Calu3 (cell line): ENCODE data around the gene SRGAP2B. TPM values are rescaled to one million over a fixed set of nuclear protein-coding genes. Genes with fewer than 3 reads are reported as not detected.
"Not testable (repeated sequence)": the region's sequence is repeated elsewhere in the genome, so short reads cannot be mapped to it uniquely, and the experiment has no call there.

Experiments used
- BruUV-seq: library from RNA; stranded (reverse); fragments of 400-500 nt; replicated peaks from 2 replicates; lab custom pipeline; 2021; lab: Mats Ljungman, UMichigan
- CTCF ChIA-PET: fragments of 300-600 bp; sonication (Branson Sonifier 250); formaldehyde crosslinking; loops from one replicate; lab custom pipeline; 2022; ENCODE audit warnings: antibody characterized with exemption; lab: Charles Lee
- DNase-seq: peaks from one replicate; pipeline ENCODE4 v3.0.0; 2022
- H3K27ac Mint-ChIP-seq: one replicate; pipeline ENCODE4 v1.8.0; 2022; ENCODE audit warnings: mixed read lengths; ENCODE audit not compliant: unreplicated experiment
- H3K27me3 Mint-ChIP-seq: one replicate; pipeline ENCODE4 v1.8.0; 2022; ENCODE audit warnings: mixed read lengths; ENCODE audit not compliant: unreplicated experiment
- H3K36me3 Mint-ChIP-seq: one replicate; pipeline ENCODE4 v1.8.0; 2022; ENCODE audit warnings: mild to moderate bottlenecking, moderate library complexity, mixed read lengths; ENCODE audit not compliant: insufficient read depth, unreplicated experiment
- H3K4me1 Mint-ChIP-seq: one replicate; pipeline ENCODE4 v1.8.0; 2022; ENCODE audit warnings: mild to moderate bottlenecking, low read depth, mixed read lengths; ENCODE audit not compliant: unreplicated experiment
- H3K4me3 Mint-ChIP-seq: one replicate; pipeline ENCODE4 v1.8.0; 2022; ENCODE audit warnings: mild to moderate bottlenecking, low read depth, moderate library complexity, mixed read lengths; ENCODE audit not compliant: unreplicated experiment
- H3K9me3 Mint-ChIP-seq: one replicate; pipeline ENCODE4 v1.8.0; 2022; ENCODE audit warnings: low read depth, mixed read lengths; ENCODE audit not compliant: unreplicated experiment
- intact Hi-C: fragments of 100-400 bp; cut with micrococcal nuclease; formaldehyde crosslinking; loops from one replicate; pipeline ENCODE4 v1.10.0; 2022; ENCODE audit not compliant: unreplicated experiment
- total RNA-seq: library from RNA; stranded (reverse); gene quantifications from 2 replicates; pipeline ENCODE4 v1.2.3, GENCODE V29; 2022

Gene SRGAP2B
- total RNA-seq, 1 experiment from 2014 or later, result 34.9 TPM

DNA sequence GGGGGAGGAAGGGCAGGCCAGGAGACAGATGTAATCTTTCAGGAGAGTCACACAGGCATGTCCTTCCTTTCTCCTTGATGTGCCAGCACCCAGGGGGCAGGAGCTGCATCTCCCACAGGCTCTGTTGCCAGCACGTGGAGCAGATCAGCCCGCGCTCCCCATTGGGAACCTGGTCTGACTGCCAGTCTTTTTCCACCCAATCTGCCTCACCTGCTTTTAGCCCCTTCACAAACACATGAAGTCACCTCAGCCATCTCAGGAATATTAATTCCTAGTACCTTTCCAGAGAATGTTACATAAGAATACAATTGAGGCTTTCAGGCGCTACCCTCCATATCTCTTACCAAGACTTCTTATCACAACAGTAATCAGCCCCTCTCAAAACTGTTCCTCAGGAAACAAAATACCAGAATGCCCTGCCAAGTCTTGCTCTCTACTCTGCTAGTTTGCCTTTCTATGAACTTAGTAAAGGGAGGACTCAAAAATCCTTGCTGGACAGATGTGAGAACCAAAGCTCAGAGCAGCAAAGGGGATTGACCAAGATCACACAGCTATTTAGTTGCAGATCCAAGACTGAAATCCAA, 94.3 kb downstream of the SRGAP2B start:
- H3K27ac Mint-ChIP-seq, CTCF ChIA-PET, H3K4me3 Mint-ChIP-seq, H3K9me3 Mint-ChIP-seq, H3K36me3 Mint-ChIP-seq, H3K4me1 Mint-ChIP-seq, H3K27me3 Mint-ChIP-seq, BruUV-seq, intact Hi-C loops, DNase-seq: not testable (repeated sequence)

GRCh38 chr1:145000074-145000742, 94.9 kb downstream of the SRGAP2B start:
- BruUV-seq, DNase-seq, CTCF ChIA-PET, H3K4me1 Mint-ChIP-seq, H3K27ac Mint-ChIP-seq, H3K4me3 Mint-ChIP-seq, H3K9me3 Mint-ChIP-seq, H3K36me3 Mint-ChIP-seq, H3K27me3 Mint-ChIP-seq, intact Hi-C loops: not testable (repeated sequence)

GRCh38 chr1:144998981-144999273, 96.2 kb downstream of the SRGAP2B start:
- intact Hi-C loops, DNase-seq, BruUV-seq, H3K9me3 Mint-ChIP-seq, H3K27me3 Mint-ChIP-seq, CTCF ChIA-PET, H3K4me3 Mint-ChIP-seq, H3K27ac Mint-ChIP-seq, H3K36me3 Mint-ChIP-seq, H3K4me1 Mint-ChIP-seq: not testable (repeated sequence)

DNA sequence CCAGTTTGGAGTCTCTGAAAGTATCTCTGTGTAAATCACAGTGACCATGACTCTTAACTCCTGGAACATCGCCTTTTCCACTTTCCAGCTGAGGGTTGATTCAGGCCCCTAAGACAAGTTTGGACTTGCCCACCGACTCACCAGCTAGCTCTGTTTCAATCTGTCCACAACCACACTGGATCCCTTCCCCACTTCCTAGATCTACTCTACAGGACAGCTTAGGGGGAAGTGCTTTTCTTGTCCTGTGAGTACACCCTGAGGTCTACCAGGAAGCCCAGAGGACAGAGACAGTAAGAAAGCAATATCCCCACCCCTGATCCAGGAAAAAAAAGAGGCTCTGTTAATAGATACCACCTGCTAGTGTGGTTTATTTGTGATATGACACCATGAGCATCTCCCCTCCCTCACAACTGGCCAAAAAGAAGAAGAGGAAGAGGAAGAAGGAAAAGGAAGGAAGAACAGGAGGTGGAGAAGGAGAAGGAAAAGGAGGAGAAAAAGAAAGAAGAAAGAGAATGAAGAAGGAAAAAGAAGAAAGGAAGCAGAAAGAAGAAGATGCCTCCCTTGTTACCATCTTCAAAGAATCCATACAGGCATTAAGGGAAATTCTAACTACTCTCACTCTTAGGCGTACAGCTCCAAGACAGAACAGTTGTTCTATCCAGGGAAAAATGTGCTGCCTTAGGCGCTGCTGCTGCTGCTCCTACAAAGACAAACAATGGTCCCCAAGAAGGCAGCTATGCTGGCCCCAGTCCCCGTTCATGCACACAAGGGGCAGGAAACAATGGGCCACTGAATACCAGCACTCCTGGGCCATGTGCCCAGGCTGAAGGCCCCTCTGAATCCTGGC, 96.8 kb downstream of the SRGAP2B start:
- H3K4me1 Mint-ChIP-seq, intact Hi-C loops, H3K36me3 Mint-ChIP-seq, H3K27ac Mint-ChIP-seq, H3K4me3 Mint-ChIP-seq, BruUV-seq, CTCF ChIA-PET, H3K27me3 Mint-ChIP-seq, DNase-seq, H3K9me3 Mint-ChIP-seq: not testable (repeated sequence)

DNA sequence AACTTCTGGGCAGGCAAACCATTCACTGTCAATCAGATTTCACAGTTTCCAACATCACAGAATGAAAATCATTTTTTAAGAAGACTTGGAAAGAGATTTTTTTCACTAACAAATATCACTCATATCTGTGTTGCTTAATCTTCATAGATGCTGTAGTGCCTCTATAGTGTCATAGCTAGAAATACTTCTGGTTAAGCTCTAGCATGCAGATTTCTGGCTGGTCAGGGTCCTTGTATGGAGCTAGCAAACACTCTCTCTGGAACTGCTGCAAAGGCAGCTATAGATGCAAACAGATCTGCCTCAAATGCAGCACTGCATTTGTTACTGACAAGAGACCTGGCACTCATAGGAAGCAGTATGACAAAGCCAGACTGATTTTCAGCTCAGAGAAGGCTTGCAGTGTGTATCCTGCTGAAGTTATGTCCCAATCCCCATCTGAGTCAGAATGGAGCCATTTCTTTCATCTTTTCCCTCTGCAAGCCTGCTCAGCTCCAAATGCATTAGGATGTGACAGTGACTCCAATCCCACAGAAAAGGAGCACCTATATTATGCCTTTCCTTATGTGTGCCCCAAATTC, 99.2 kb downstream of the SRGAP2B start:
- BruUV-seq, H3K4me3 Mint-ChIP-seq, CTCF ChIA-PET: not testable (repeated sequence)

DNA sequence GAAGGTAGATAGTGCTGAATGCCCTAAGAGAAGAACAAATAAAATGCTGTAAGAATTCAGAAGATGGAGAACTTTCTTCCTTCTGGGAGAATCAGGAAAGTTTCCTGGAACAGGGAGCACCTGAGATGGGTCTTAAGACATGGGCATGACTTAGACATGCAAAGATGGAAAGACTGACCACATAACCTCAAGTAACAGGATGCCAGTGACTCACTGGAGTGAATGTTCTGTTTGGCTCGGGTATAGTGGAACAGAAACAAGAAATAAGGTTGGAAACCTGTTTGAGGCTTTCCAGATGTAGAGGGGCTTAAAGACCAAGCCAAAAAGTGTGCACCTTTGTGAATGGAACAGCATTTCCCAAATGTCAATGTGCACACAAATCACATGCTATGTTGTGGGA, 102.2 kb downstream of the SRGAP2B start:
- DNase-seq, BruUV-seq, intact Hi-C loops, H3K36me3 Mint-ChIP-seq, H3K4me3 Mint-ChIP-seq, H3K27ac Mint-ChIP-seq, H3K4me1 Mint-ChIP-seq, H3K9me3 Mint-ChIP-seq, CTCF ChIA-PET, H3K27me3 Mint-ChIP-seq: not testable (repeated sequence)

More for the DNA sequence above, 99.2 kb downstream of the SRGAP2B start:
- H3K27me3 Mint-ChIP-seq, H3K27ac Mint-ChIP-seq, DNase-seq, intact Hi-C loops, H3K36me3 Mint-ChIP-seq, H3K9me3 Mint-ChIP-seq, H3K4me1 Mint-ChIP-seq: not testable (repeated sequence)

GRCh38 chr1:144990611-144991010, 104.5 kb downstream of the SRGAP2B start:
- CTCF ChIA-PET, BruUV-seq, H3K4me3 Mint-ChIP-seq, H3K27ac Mint-ChIP-seq, DNase-seq, H3K4me1 Mint-ChIP-seq, intact Hi-C loops, H3K36me3 Mint-ChIP-seq, H3K9me3 Mint-ChIP-seq, H3K27me3 Mint-ChIP-seq: not testable (repeated sequence)

DNA sequence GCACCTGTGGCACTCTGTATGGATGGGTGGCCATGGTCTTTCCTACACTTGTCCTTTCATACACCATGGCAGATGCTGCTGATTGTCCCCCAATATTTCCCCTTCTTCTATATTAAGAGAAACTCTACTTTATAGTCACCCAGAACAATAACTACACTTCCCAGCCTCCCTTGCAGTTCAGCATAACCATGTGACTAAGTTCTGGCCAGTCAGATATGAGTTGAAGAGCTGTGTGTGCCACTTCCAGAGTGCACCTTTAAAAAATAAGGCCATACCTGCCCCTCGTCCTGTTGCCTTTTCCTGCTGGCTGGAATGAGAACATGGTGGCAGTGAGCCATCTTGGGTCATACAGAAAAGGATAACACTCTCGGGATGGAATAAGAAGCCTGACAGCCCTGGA, 108.0 kb downstream of the SRGAP2B start:
- H3K4me3 Mint-ChIP-seq, H3K27ac Mint-ChIP-seq, intact Hi-C loops, CTCF ChIA-PET, H3K9me3 Mint-ChIP-seq, H3K27me3 Mint-ChIP-seq, H3K36me3 Mint-ChIP-seq, DNase-seq, H3K4me1 Mint-ChIP-seq, BruUV-seq: not testable (repeated sequence)

DNA sequence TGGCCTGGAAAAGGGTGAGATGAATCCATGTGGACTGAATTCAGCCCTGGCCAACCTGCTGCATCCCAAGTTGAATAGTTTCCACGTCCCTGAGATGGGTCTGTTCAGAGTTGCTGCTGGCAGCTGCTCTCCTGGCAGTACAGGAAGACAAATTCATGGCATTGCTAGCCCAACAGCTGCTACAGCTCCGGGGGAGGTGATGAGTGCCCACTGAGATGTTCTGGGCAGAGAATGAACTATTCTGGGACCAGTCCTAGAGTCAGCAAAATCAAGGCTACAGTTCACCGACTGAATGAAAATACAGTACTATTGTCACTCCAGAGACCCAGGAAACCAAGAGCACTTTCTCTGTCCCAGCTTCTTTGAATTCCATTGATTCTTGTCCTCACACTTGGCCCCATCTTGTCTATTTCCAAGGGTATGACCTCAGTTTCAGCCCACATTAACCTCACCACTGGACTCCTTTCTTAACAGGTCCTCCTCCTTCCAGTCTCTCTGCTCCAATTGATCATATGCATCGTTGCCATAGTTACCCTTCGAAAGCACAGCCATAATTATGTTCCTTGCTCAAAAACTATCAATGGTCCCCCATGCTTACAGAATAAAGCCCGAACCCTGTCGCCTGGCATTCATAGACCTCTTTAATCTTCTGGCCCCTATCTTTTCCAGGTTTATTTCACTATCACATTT, 108.8 kb downstream of the SRGAP2B start:
- H3K36me3 Mint-ChIP-seq, H3K4me3 Mint-ChIP-seq, BruUV-seq, H3K27ac Mint-ChIP-seq, DNase-seq, H3K27me3 Mint-ChIP-seq, H3K4me1 Mint-ChIP-seq, H3K9me3 Mint-ChIP-seq, intact Hi-C loops, CTCF ChIA-PET: not testable (repeated sequence)
